Activated CD4-positive, alpha-beta T cell treated with anti-CD3 and anti-CD28 coated beads for 36 hours (primary cell): ENCODE results near the gene ADAM23. TPM values are rescaled to one million over a fixed set of nuclear protein-coding genes. Genes with fewer than 3 reads are reported as not detected.
A peak's percentile ranks its signal among the peaks of the same experiment; 100 is the strongest.

Experiments
- ATAC-seq: fragments of 200-7000 bp; cut with Tn5 transposase; one replicate; pipeline ENCODE4 v1.10.0; 2021; ENCODE audit warnings: mild to moderate bottlenecking, moderate library complexity
- CTCF ChIA-PET: fragments of 350-600 bp; sonication (Branson Sonifier 250); formaldehyde crosslinking; loops from one replicate; lab custom pipeline; 2021; ENCODE audit warnings: antibody characterized with exemption; lab: Charles Lee
- POLR2A ChIA-PET: fragments of 350-600 bp; sonication (Branson Sonifier 250); formaldehyde crosslinking; loops from one replicate; lab custom pipeline; 2021; ENCODE audit warnings: antibody characterized with exemption, inconsistent platforms; lab: Charles Lee
- DNase-seq: peaks from one replicate; pipeline ENCODE4 v3.0.0-alpha.2; 2020
- H3K27ac Mint-ChIP-seq: one replicate; pipeline ENCODE4 v1.8.0; 2021; ENCODE audit warnings: mixed read lengths
- H3K27me3 Mint-ChIP-seq: one replicate; pipeline ENCODE4 v1.8.0; 2021; ENCODE audit warnings: mixed read lengths
- H3K36me3 Mint-ChIP-seq: one replicate; pipeline ENCODE4 v1.8.0; 2021; ENCODE audit warnings: low read depth, mixed read lengths
- H3K4me1 Mint-ChIP-seq: one replicate; pipeline ENCODE4 v1.8.0; 2021; ENCODE audit warnings: mixed read lengths
- H3K4me3 Mint-ChIP-seq: one replicate; pipeline ENCODE4 v1.8.0; 2021; ENCODE audit warnings: mild to moderate bottlenecking, moderate library complexity, mixed read lengths
- H3K9me3 Mint-ChIP-seq: one replicate; pipeline ENCODE4 v1.8.0; 2021; ENCODE audit warnings: low read depth, mixed read lengths
- intact Hi-C, 2 experiments: fragments of 100-400 bp; cut with DNase I in 1 of 2; cut with micrococcal nuclease in 1 of 2; formaldehyde crosslinking; loops; one replicate each; pipeline versions ENCODE4 v1.14.2 to v1.15.1; 2022 to 2024; cut with DNase I, micrococcal nuclease
- total RNA-seq, 2 experiments: library from RNA; stranded (reverse); gene quantifications; one replicate each; pipeline ENCODE4 v1.2.3, GENCODE V29; 2021

ADAM23 gene
- total RNA-seq, 2 experiments from 2014 or later = 1.1 to 1.3 TPM

DNA sequence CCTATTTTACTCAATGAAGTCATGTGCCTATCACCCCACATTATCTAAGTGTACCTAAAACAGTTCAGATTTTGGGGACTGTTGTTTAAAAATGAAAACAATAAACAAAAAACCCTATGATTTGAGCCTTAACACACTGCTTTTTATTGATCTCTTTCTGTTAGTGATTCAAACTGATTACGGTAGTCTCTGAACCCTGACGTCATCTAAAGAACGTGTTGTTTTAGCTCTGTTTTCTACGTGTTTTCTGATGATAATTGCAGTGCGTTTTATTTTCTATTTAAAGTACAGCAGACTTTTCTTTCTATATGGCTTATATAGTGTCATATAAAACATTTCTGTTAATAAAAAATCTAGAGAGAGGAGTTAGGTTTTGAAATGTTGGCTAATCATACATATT, 105.1 kb downstream of the ADAM23 start:
- POLR2A ChIA-PET = no interaction called here
- Mint-ChIP-seq H3K27me3 (no peaks in the 10 kb centered on the region), H3K36me3 (no peaks in the 10 kb centered on the region), H3K9me3 (no peaks in the 10 kb centered on the region), H3K27ac (no peak overlapping the region), H3K4me1 (no peaks in the 10 kb centered on the region), H3K4me3 (no peak overlapping the region)
- CTCF ChIA-PET = interaction anchor here (2.0 kb wide), 1 partner anchor 9 kb away, joined by 10 read pairs; no protein-coding TSS in a partner anchor
- DNase-seq = no peak
- intact Hi-C loops = no loop called here
- ATAC-seq = no peak

DNA sequence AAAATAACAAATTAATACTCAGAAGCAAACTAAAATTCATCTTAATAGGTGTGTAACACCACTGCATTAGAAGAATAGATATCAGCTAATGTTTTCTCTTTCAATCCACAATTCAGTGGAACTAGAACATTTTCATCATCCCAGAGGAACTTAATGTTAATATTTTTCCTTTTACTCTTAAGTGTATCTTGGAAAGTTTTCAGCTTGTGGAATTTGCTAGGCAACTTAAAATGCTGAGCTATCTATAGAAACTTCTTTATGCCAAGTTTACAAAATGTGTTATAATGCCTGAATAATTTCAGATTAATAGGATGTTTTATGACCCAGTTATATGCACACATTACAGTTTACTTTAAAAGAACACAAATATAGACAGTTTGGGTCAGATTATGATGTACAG, 112.4 kb downstream of the ADAM23 start:
- ATAC-seq (no peak), DNase-seq (no peak)
- Mint-ChIP-seq H3K9me3 (no peaks in the 10 kb centered on the region), H3K4me1 (peaks cover 24% of the 10 kb centered on the region), H3K27ac (no peak overlapping the region), H3K4me3 (no peak overlapping the region), H3K36me3 (no peaks in the 10 kb centered on the region), H3K27me3 (no peaks in the 10 kb centered on the region)
- POLR2A ChIA-PET = no interaction called here
- intact Hi-C loops = loop anchor here (2.0 to 10.0 kb wide), 4 partner anchors 113 to 919 kb away; partner anchors contain the start of gene ADAM23 (in 1 of the 2)
- CTCF ChIA-PET = interaction anchor here (0.7 to 1.7 kb wide), 4 partner anchors 11 to 227 kb away, joined by 3 to 4 read pairs (median 3); no protein-coding TSS in a partner anchor

DNA sequence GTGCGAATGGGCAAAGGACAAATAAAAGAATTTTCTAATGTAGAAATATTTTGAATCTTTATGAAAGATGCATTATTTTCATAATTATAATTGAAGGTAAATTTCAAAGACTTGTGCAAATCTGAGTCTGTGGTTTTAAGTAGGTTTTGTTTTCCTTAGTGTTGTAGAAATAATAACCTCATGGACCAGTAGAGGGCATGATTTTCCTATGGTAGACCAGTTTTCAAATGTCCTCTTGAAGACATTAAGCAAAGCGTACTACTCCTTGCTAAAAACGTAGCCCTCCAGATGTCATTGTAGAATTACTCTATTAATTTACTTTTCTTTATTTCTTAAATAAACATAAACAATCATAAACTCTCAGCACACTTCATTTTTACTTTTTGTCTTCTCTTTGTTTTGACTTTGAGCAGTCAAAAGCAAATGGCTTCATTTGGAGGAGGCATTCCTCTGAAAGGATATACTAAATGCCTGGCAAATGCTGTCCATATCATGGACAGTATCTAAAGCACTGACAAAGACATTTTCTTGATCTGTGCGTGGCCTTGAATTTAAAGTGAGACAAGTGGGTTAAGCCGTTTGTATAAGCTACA, 113.1 kb downstream of the ADAM23 start:
- Mint-ChIP-seq H3K9me3 (no peaks in the 10 kb centered on the region), H3K4me3 (no peak overlapping the region), H3K27me3 (no peaks in the 10 kb centered on the region), H3K4me1 (peaks cover 24% of the 10 kb centered on the region), H3K36me3 (no peaks in the 10 kb centered on the region), H3K27ac (no peak overlapping the region)
- POLR2A ChIA-PET = no interaction called here
- ATAC-seq (peak; percentile 47), DNase-seq (no peak)
- CTCF ChIA-PET = interaction anchor here (0.7 to 2.3 kb wide), 7 partner anchors 8 to 215 kb away, joined by 3 to 10 read pairs (median 3); no protein-coding TSS in a partner anchor
- intact Hi-C loops = loop anchor here (2.0 to 10.0 kb wide), 4 partner anchors 114 to 918 kb away; partner anchors contain the start of gene ADAM23 (in 1 of the 2)

GRCh38 chr2:206557321-206557720, 114.0 kb downstream of the ADAM23 start:
- POLR2A ChIA-PET = no interaction called here
- Mint-ChIP-seq H3K27ac (no peak overlapping the region), H3K4me1 (peaks cover 24% of the 10 kb centered on the region), H3K9me3 (no peaks in the 10 kb centered on the region), H3K4me3 (no peak overlapping the region), H3K27me3 (no peaks in the 10 kb centered on the region), H3K36me3 (no peaks in the 10 kb centered on the region)
- intact Hi-C loops = loop anchor here (2.0 to 10.0 kb wide), 4 partner anchors 115 to 917 kb away; partner anchors contain the start of gene ADAM23 (in 1 of the 2)
- no peak for DNase-seq
- CTCF ChIA-PET = interaction anchor here (0.6 to 2.3 kb wide), 8 partner anchors 9 to 216 kb away, joined by 3 to 10 read pairs (median 3); no protein-coding TSS in a partner anchor
- ATAC-seq = no peak

DNA sequence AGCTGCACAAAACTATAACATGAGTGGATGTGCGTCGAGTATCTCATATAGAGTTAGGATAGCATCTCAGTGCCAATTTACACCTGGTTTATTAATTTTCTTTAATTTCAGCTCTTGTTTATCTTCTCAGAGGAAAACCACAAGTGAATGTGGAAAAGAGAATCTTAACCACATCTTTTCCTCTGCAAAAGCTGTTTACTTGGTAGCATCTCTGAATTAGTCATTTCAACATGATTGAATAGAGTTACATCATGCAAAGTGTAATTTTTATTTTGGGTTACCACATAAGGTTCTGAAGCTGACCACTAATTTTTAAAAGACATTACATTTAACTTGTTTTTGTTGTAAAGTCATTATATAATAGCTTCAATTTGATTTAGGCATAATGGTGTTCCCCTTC, 115.2 kb downstream of the ADAM23 start:
- H3K4me3 Mint-ChIP-seq = no peak overlapping the region
- peaks cover 24% of the 10 kb centered on the region for H3K4me1 Mint-ChIP-seq
- ATAC-seq = peak; percentile 30
- H3K27me3 Mint-ChIP-seq = no peaks in the 10 kb centered on the region
- H3K36me3 Mint-ChIP-seq = no peaks in the 10 kb centered on the region
- intact Hi-C loops = loop anchor here (2.0 to 10.0 kb wide), 3 partner anchors 116 to 916 kb away; partner anchors contain the start of gene ADAM23 (in 1 of the 2)
- H3K9me3 Mint-ChIP-seq = no peaks in the 10 kb centered on the region
- no peak for DNase-seq
- ChIA-PET POLR2A (no interaction called here), CTCF (interaction anchor here (0.6 to 2.3 kb wide), 17 partner anchors 10 to 1617 kb away, joined by 3 to 10 read pairs (median 4); no protein-coding TSS in a partner anchor)
- H3K27ac Mint-ChIP-seq = peak overlapping the region; percentile 75

DNA sequence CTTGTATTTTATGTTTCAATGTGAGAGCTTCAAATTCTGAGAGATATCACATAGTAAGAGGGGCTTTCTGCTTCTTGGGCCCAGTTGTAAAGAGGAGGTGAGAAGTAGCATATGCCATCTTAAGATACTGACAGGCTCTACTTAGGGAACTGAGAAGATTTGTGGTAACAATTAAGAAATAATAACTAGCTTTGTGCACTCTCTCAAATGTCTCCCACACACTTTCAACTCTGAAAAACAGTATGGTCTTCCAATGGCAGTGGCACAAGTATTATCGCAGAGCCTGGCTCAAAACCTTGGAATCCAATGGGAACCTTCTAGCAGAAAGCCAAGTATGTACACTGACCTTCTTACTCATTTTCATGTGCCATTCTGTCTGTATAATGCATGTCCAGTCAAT, 118.6 kb downstream of the ADAM23 start:
- Mint-ChIP-seq H3K4me3 (no peak overlapping the region), H3K27me3 (no peaks in the 10 kb centered on the region), H3K36me3 (no peaks in the 10 kb centered on the region), H3K4me1 (peaks cover 22% of the 10 kb centered on the region), H3K27ac (no peak overlapping the region), H3K9me3 (no peaks in the 10 kb centered on the region)
- POLR2A ChIA-PET = no interaction called here
- CTCF ChIA-PET = interaction anchor here (0.8 kb wide), 1 partner anchor 31 kb away, joined by 3 read pairs; no protein-coding TSS in a partner anchor
- no peak for DNase-seq
- intact Hi-C loops = no loop called here
- ATAC-seq = no peak

DNA sequence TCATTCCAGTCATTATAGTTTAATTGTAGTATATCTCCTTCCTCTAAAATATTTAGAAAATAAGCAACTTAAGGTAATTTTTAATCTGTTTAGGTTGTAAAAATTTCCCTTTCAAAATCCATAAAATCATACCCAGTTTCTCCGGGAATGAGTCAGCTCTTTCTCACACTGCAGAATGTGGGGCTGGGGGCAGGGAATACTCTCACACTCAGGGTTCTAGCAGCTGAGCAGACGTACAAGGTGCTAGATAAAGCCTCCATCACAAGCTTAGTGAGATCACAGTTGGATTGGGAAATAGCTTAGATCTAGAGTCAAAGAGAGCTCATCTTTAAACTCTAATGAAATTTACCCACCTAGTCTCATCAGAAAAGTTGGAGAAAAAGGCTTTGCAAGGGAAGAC, 119.0 kb downstream of the ADAM23 start:
- Mint-ChIP-seq H3K27me3 (no peaks in the 10 kb centered on the region), H3K9me3 (no peaks in the 10 kb centered on the region), H3K4me3 (no peak overlapping the region), H3K27ac (no peak overlapping the region), H3K36me3 (no peaks in the 10 kb centered on the region), H3K4me1 (peaks cover 20% of the 10 kb centered on the region)
- intact Hi-C loops = no loop called here
- DNase-seq = no peak
- ChIA-PET CTCF (interaction anchor here (0.8 kb wide), 1 partner anchor 32 kb away, joined by 3 read pairs; no protein-coding TSS in a partner anchor), POLR2A (no interaction called here)
- no peak for ATAC-seq

DNA sequence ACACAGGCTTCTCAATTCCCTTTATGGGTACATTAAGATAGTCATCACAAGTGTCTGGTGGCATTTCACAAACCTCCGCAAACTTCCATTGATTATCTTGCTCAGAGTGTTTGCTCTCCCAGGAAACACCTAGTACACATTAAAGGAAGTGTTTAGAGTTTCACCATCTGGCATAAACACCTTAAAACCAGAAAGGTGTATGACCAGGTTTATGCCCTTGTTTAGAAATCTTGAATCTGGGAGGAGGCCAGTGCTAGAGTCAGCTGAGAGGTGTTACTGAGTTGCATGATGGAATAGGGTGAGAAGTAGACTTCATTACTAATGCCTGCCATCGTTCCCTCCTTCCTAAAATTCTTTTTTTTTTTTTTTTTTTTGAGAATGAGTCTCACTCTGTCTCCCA, 120.0 kb downstream of the ADAM23 start:
- no peak overlapping the region for H3K4me3 Mint-ChIP-seq
- ATAC-seq = no peak
- no peak overlapping the region for H3K27ac Mint-ChIP-seq
- CTCF ChIA-PET = no interaction called here
- H3K9me3 Mint-ChIP-seq = no peaks in the 10 kb centered on the region
- intact Hi-C loops = no loop called here
- POLR2A ChIA-PET = no interaction called here
- H3K4me1 Mint-ChIP-seq = peaks cover 15% of the 10 kb centered on the region
- no peaks in the 10 kb centered on the region for H3K27me3 Mint-ChIP-seq
- DNase-seq = no peak
- no peaks in the 10 kb centered on the region for H3K36me3 Mint-ChIP-seq

- no peak for ATAC-seq
- intact Hi-C loops = no loop called here
- Mint-ChIP-seq H3K4me1 (no peaks in the 10 kb centered on the region), H3K27me3 (no peaks in the 10 kb centered on the region), H3K4me3 (no peak overlapping the region), H3K36me3 (no peaks in the 10 kb centered on the region), H3K9me3 (no peaks in the 10 kb centered on the region), H3K27ac (no peak overlapping the region)
- CTCF ChIA-PET = no interaction called here
- POLR2A ChIA-PET = no interaction called here
- no peak for DNase-seq
These were observed 122.3 kb downstream of the ADAM23 start for GRCh38 chr2:206565666-206566065.

- Mint-ChIP-seq H3K27me3 (no peaks in the 10 kb centered on the region), H3K27ac (no peak overlapping the region), H3K9me3 (no peaks in the 10 kb centered on the region), H3K36me3 (no peaks in the 10 kb centered on the region), H3K4me1 (peaks cover 2% of the 10 kb centered on the region), H3K4me3 (no peak overlapping the region)
- ChIA-PET POLR2A (no interaction called here), CTCF (interaction anchor here (1.5 kb wide), 1 partner anchor 12 kb away, joined by 3 read pairs; no protein-coding TSS in a partner anchor)
- ATAC-seq = no peak
- intact Hi-C loops = no loop called here
- DNase-seq = no peak
These were observed 126.1 kb downstream of the ADAM23 start for GRCh38 chr2:206569470-206569869.

- H3K27me3 Mint-ChIP-seq = no peaks in the 10 kb centered on the region
- no peak overlapping the region for H3K4me3 Mint-ChIP-seq
- POLR2A ChIA-PET = interaction anchor here (0.6 kb wide), 1 partner anchor 1356 kb away, joined by 5 read pairs; no protein-coding TSS in a partner anchor
- peaks cover 2% of the 10 kb centered on the region for H3K4me1 Mint-ChIP-seq
- intact Hi-C loops = no loop called here
- CTCF ChIA-PET = interaction anchor here (1.1 kb wide), 1 partner anchor 12 kb away, joined by 4 read pairs; no protein-coding TSS in a partner anchor
- H3K9me3 Mint-ChIP-seq = no peaks in the 10 kb centered on the region
- H3K36me3 Mint-ChIP-seq = no peaks in the 10 kb centered on the region
- ATAC-seq = no peak
- DNase-seq = no peak
- no peak overlapping the region for H3K27ac Mint-ChIP-seq
These were observed 126.9 kb downstream of the ADAM23 start for GRCh38 chr2:206570199-206570598.

GRCh38 chr2:206572725-206573124, 129.4 kb downstream of the ADAM23 start:
- no peak for ATAC-seq
- no peak overlapping the region for H3K4me3 Mint-ChIP-seq
- intact Hi-C loops = no loop called here
- no peaks in the 10 kb centered on the region for H3K36me3 Mint-ChIP-seq
- peaks cover 2% of the 10 kb centered on the region for H3K4me1 Mint-ChIP-seq
- no peak overlapping the region for H3K27ac Mint-ChIP-seq
- H3K27me3 Mint-ChIP-seq = no peaks in the 10 kb centered on the region
- no peaks in the 10 kb centered on the region for H3K9me3 Mint-ChIP-seq
- DNase-seq = no peak
- POLR2A ChIA-PET = no interaction called here
- CTCF ChIA-PET = no interaction called here
